H54 (cell line): ENCODE results near the gene RNU5D-1.
"Not testable (repeated sequence)": the region's sequence is repeated elsewhere in the genome, so short reads cannot be mapped to it uniquely, and the experiment has no call there.

Experiments used
- DNase-seq: peaks from one replicate; pipeline ENCODE4 v3.0.0; 2011; ENCODE audit warnings: low spot score, mixed read lengths; ENCODE audit not compliant: insufficient read length
- FAIRE-seq: peaks from 3 replicates; lab custom pipeline; 2011; peaks lifted over from hg19 to GRCh38; lab: Jason Lieb, UNC
- POLR2A ChIP-seq: IDR thresholded peaks from 2 replicates; pipeline ENCODE4 v1.6.1; 2011; ENCODE audit warnings: low read depth, mild to moderate bottlenecking, low read length

The RNU5D-1 gene

DNA sequence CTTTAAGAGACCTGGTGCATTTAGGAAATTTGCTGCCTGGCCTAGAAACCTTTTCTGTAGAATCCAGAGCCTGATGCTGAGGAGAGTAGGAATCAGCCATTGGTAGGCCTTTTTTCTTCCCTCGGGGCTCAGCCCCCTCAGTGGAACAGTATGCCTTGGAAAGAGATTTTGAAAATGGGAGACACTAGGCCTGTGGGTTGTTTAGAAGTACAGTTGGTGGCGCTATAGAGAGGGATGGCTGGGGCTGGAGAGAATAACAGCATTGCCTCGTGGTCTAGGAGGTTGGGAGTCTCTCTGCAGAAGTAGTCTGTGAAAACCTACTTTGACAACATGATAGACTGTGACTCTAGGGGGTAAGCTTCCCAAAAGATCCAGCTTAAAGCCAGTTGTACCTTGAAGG is 16.9 kb upstream of the RNU5D-1 start:
- no peak for DNase-seq
- no peak for FAIRE-seq
- no peak for TF ChIP-seq POLR2A

DNA sequence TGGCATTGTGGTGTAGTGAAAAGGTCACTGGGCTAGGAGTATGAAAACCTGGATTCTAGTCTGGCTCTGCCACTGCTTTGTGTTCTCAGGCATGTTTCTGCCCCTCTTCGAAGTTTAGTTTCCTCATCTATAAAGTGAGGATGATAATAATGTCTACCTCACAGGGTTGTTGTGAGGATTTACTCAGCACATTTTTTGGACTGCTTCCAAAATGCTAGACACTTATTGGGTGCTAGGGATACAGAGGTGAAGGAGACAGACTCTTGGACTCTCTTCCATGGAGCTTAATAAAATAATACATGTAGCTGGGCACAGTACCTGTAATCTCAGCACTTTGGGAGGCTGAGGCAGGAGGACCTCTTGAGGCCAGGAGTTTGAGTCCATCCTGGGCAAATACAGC is 12.2 kb upstream of the RNU5D-1 start:
- no peak for FAIRE-seq
- no peak for DNase-seq
- no peak for TF ChIP-seq POLR2A

- DNase-seq (no peak), FAIRE-seq (no peak)
- TF ChIP-seq POLR2A: no peak
Observed at GRCh38 chr1:44740179-44740617, 9.2 kb upstream of the RNU5D-1 start.

GRCh38 chr1:44739307-44740178 is 8.6 kb upstream of the RNU5D-1 start, which contains the start of gene KIF2C:
TSS of gene KIF2C (plus strand) at chr1:44739837. CDS start at chr1:44739933, 96 bp downstream.
- FAIRE-seq: peak; percentile 87

GRCh38 chr1:44738953-44739306 is 8.0 kb upstream of the RNU5D-1 start:
- not testable (repeated sequence) for FAIRE-seq, DNase-seq

More at GRCh38 chr1:44739307-44740178, 8.6 kb upstream of the RNU5D-1 start, which contains the start of gene KIF2C:
- DNase-seq: peak; percentile 93
- peak; percentile 63 for TF ChIP-seq POLR2A

DNA sequence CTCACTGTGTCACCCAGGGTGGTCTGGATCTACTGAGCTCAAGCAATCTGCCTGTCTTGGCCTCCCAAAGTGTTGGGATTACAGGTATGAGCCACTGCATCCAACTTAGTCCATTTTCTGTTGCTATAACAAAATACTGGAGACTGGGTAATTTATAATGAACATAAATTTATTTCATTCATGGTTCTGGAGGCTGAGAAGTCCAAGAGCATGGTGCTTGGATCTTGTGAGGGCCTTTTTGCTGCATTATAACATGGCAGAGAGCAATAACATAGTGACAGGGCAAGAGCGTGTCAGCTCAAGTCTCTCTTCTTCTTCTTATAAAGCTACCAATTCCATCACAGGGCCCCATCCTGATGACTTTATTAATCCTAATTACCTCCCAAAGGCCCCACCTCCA is 5.0 kb upstream of the RNU5D-1 start:
- TF ChIP-seq POLR2A: no peak
- DNase-seq (no peak), FAIRE-seq (no peak)

GRCh38 chr1:44733784-44734183 is 2.8 kb upstream of the RNU5D-1 start:
- no peak for TF ChIP-seq POLR2A
- no peak for FAIRE-seq
- no peak for DNase-seq

DNA sequence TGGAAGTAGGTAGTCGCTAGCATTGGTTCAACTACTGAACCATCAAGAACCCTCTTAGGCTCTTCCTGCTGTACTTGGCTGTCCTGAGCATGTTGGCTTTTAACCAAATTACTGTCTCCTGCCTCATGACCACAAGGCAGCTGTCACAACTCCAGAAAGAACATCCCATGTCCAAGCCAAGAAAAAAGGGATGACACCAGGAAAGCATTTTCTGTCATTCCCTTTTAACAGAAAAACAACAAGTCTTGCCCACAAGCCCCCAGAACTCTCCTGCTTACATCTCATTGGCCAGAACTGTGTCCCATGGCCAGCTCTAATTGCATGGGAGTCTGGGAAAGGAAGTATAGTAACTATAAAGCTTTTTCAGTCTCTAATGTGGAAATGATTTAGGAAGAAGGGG is 2.4 kb upstream of the RNU5D-1 start:
- no peak for TF ChIP-seq POLR2A
- FAIRE-seq: no peak
- DNase-seq: no peak

GRCh38 chr1:44724955-44725698 is 5.8 kb downstream of the RNU5D-1 start:
- FAIRE-seq: no peak

GRCh38 chr1:44724296-44724954 is 6.5 kb downstream of the RNU5D-1 start:
- no peak for DNase-seq
- FAIRE-seq: no peak
- TF ChIP-seq POLR2A: no peak

More at GRCh38 chr1:44724955-44725698, 5.8 kb downstream of the RNU5D-1 start:
- TF ChIP-seq POLR2A: no peak
- DNase-seq: no peak

- DNase-seq (no peak), FAIRE-seq (no peak)
- TF ChIP-seq POLR2A: no peak
Observed at GRCh38 chr1:44723496-44724295, 7.3 kb downstream of the RNU5D-1 start.

GRCh38 chr1:44723064-44723463 is 7.9 kb downstream of the RNU5D-1 start:
- no peak for TF ChIP-seq POLR2A
- no peak for DNase-seq
- FAIRE-seq: no peak

- peak; percentile 100 for TF ChIP-seq POLR2A
- peak; percentile 98 for DNase-seq
- peak; percentile 41 for FAIRE-seq
Observed at GRCh38 chr1:44721485-44722361, 9.2 kb downstream of the RNU5D-1 start.
